ENCODE data around the gene SAP30L.

Gene SAP30L

GRCh38 chr5:154479160-154479943 is 33.6 kb downstream of the SAP30L start:
- Histone ChIP-seq H3K9ac (ENCODE audit: low read length) (peak overlapping the region; percentile 16), H3K4me1 (ENCODE audit: control insufficient read depth, insufficient read depth, low read length) (peaks cover 12% of the 10 kb centered on the region), H3K27me3 (ENCODE audit: control insufficient read depth, insufficient read depth, low read length) (peaks cover 43% of the 10 kb centered on the region), H3K36me3 (ENCODE audit: control insufficient read depth, insufficient read depth, low read length) (no peaks in the 10 kb centered on the region), H3K27ac (ENCODE audit: low read depth, low read length) (peak overlapping the region; percentile 96), H3K4me3 (ENCODE audit: low read length) (peak overlapping the region; percentile 63)

DNA sequence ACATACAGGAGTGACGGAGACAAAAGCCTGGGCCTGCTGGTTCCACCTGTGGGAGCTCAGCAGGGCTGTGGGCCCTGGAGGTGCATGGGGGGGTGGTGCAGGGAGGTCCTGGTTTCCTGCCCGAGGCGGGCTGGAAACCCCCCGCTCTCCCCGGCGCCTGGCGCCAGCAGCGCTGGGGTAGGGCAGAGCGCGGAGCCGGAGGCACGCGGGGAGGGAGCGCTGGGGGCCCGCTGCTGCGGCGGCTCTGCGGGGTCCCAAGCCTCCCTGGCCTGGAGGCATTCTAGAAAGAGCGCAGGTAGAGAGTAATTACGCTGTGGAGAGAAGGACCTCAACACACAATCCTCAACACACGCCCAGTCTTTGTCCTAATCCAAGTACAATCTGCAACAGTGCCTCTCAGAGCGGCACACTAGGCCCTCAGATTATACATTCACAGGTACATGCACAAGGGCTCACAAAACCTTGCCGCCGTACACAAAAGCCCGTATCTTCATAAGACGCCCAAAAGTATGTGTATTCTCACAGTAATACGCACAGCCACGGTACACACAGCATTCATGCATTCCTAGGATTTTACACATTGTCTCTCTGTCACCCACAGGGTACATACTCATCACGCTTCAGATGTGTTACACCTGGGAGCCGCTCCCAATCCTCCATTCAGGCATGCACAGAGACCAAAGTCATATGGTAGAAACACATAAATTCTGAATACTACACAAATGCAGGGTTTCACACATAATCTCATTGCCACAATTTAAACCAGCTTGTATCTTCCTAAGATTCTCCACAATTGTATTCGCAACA is 34.4 kb downstream of the SAP30L start:
- Histone ChIP-seq H3K4me3 (ENCODE audit: low read length) (peak overlapping the region; percentile 63), H3K27ac (ENCODE audit: low read depth, low read length) (peak overlapping the region; percentile 96), H3K4me1 (ENCODE audit: control insufficient read depth, insufficient read depth, low read length) (peaks cover 17% of the 10 kb centered on the region), H3K27me3 (ENCODE audit: control insufficient read depth, insufficient read depth, low read length) (peaks cover 42% of the 10 kb centered on the region), H3K9ac (ENCODE audit: low read length) (no peak overlapping the region), H3K36me3 (ENCODE audit: control insufficient read depth, insufficient read depth, low read length) (no peaks in the 10 kb centered on the region)

DNA sequence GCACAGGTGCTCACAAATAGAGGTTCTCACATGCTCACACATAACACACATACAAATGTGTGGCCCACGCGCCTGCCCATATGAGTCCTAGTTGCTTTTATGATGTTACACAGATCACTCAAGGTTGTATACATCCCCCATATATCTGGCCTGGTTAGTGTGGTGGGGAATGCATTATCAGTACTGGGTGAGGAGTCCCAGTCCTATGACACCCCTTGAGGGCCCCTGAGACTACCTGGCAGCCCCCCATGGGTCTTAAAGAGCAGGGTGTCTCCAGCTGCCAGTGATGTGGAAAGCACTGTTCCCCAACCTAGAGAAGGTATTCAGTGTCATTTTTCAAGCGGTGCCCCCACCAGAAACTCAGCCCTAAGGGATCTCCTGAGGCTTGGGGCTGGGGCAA is 35.0 kb downstream of the SAP30L start:
- Histone ChIP-seq H3K9ac (ENCODE audit: low read length) (no peak overlapping the region), H3K4me3 (ENCODE audit: low read length) (no peak overlapping the region), H3K27me3 (ENCODE audit: control insufficient read depth, insufficient read depth, low read length) (peaks cover 37% of the 10 kb centered on the region), H3K27ac (ENCODE audit: low read depth, low read length) (peak overlapping the region; percentile 96), H3K4me1 (ENCODE audit: control insufficient read depth, insufficient read depth, low read length) (peaks cover 24% of the 10 kb centered on the region), H3K36me3 (ENCODE audit: control insufficient read depth, insufficient read depth, low read length) (no peaks in the 10 kb centered on the region)

GRCh38 chr5:154481584-154482381 is 36.0 kb downstream of the SAP30L start:
- peak overlapping the region; percentile 96 for H3K27ac ChIP-seq (ENCODE audit: low read depth, low read length)
- no peaks in the 10 kb centered on the region for H3K36me3 ChIP-seq (ENCODE audit: control insufficient read depth, insufficient read depth, low read length)
- no peak overlapping the region for H3K9ac ChIP-seq (ENCODE audit: low read length)
- peaks cover 26% of the 10 kb centered on the region for H3K4me1 ChIP-seq (ENCODE audit: control insufficient read depth, insufficient read depth, low read length)
- H3K27me3 ChIP-seq (ENCODE audit: control insufficient read depth, insufficient read depth, low read length): peaks cover 33% of the 10 kb centered on the region
- no peak overlapping the region for H3K4me3 ChIP-seq (ENCODE audit: low read length)

DNA sequence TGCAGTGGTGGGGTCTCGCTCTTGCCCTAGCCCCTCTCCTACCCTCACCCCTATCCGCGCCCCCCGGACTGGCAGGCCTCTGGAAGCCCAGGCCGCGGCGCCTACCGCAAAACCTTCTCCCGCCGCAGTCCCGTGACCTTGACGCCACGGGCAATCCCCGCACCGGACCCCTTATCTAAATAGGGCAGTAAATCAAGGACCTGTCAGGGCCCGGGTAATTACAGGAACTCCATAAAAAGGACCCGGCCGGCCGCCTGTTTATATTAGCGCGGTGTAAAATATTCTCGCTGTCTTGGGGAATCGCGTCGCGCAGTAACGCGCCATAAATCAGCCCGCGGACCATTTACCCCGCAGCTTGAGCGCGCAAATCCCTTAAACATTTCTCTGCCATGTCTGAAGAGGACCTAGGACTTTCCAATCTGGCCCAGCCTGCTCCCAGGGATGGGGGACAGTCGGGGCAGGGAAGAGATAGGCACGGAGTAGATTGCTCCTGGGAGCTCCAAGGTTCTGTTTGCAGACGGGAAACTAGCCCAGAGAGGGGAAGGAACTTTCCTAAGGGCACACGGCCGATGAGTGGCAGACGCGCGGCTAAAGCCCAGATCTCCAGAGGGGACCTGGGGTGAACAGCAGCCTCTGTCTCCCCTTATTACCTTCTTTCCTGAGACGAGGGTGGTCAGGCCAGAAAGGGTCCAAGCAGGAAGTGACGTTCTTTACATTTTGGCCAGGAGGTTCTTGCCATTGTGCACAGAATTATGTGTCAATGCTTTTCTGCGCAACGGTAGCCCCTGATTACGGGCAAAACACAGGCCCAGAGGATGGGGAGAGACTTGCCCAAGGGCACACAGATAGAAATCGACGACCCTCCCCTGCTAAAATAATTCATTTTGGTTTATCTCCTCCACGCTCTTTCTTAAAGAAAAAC is 37.0 kb downstream of the SAP30L start:
- Histone ChIP-seq H3K27me3 (ENCODE audit: control insufficient read depth, insufficient read depth, low read length) (peaks cover 23% of the 10 kb centered on the region), H3K9ac (ENCODE audit: low read length) (no peak overlapping the region), H3K36me3 (ENCODE audit: control insufficient read depth, insufficient read depth, low read length) (no peaks in the 10 kb centered on the region), H3K27ac (ENCODE audit: low read depth, low read length) (peak overlapping the region; percentile 87), H3K4me1 (ENCODE audit: control insufficient read depth, insufficient read depth, low read length) (peaks cover 26% of the 10 kb centered on the region), H3K4me3 (ENCODE audit: low read length) (peak overlapping the region; percentile 38)

GRCh38 chr5:154483654-154484392 is 38.0 kb downstream of the SAP30L start:
- no peak overlapping the region for H3K9ac ChIP-seq (ENCODE audit: low read length)
- peak overlapping the region; percentile 78 for H3K27ac ChIP-seq (ENCODE audit: low read depth, low read length)
- no peak overlapping the region for H3K4me3 ChIP-seq (ENCODE audit: low read length)
- H3K36me3 ChIP-seq (ENCODE audit: control insufficient read depth, insufficient read depth, low read length): no peaks in the 10 kb centered on the region
- peaks cover 22% of the 10 kb centered on the region for H3K27me3 ChIP-seq (ENCODE audit: control insufficient read depth, insufficient read depth, low read length)
- peaks cover 26% of the 10 kb centered on the region for H3K4me1 ChIP-seq (ENCODE audit: control insufficient read depth, insufficient read depth, low read length)

GRCh38 chr5:154484393-154485095 is 38.7 kb downstream of the SAP30L start:
- H3K27me3 ChIP-seq (ENCODE audit: control insufficient read depth, insufficient read depth, low read length): peaks cover 22% of the 10 kb centered on the region
- H3K4me3 ChIP-seq (ENCODE audit: low read length): no peak overlapping the region
- peak overlapping the region; percentile 78 for H3K27ac ChIP-seq (ENCODE audit: low read depth, low read length)

GRCh38 chr5:154485096-154485491 is 39.3 kb downstream of the SAP30L start:
- Histone ChIP-seq H3K27me3 (ENCODE audit: control insufficient read depth, insufficient read depth, low read length) (peaks cover 17% of the 10 kb centered on the region), H3K36me3 (ENCODE audit: control insufficient read depth, insufficient read depth, low read length) (no peaks in the 10 kb centered on the region), H3K27ac (ENCODE audit: low read depth, low read length) (peak overlapping the region; percentile 12), H3K4me1 (ENCODE audit: control insufficient read depth, insufficient read depth, low read length) (peaks cover 22% of the 10 kb centered on the region), H3K4me3 (ENCODE audit: low read length) (no peak overlapping the region), H3K9ac (ENCODE audit: low read length) (no peak overlapping the region)

More at GRCh38 chr5:154484393-154485095, 38.7 kb downstream of the SAP30L start:
- Histone ChIP-seq H3K9ac (ENCODE audit: low read length) (no peak overlapping the region), H3K4me1 (ENCODE audit: control insufficient read depth, insufficient read depth, low read length) (peaks cover 26% of the 10 kb centered on the region), H3K36me3 (ENCODE audit: control insufficient read depth, insufficient read depth, low read length) (no peaks in the 10 kb centered on the region)

- H3K9ac ChIP-seq (ENCODE audit: low read length): no peak overlapping the region
- peaks cover 22% of the 10 kb centered on the region for H3K4me1 ChIP-seq (ENCODE audit: control insufficient read depth, insufficient read depth, low read length)
- H3K27me3 ChIP-seq (ENCODE audit: control insufficient read depth, insufficient read depth, low read length): peaks cover 14% of the 10 kb centered on the region
- H3K36me3 ChIP-seq (ENCODE audit: control insufficient read depth, insufficient read depth, low read length): no peaks in the 10 kb centered on the region
- H3K4me3 ChIP-seq (ENCODE audit: low read length): no peak overlapping the region
- H3K27ac ChIP-seq (ENCODE audit: low read depth, low read length): peak overlapping the region; percentile 50
These were observed 40.1 kb downstream of the SAP30L start for GRCh38 chr5:154485850-154486426.

DNA sequence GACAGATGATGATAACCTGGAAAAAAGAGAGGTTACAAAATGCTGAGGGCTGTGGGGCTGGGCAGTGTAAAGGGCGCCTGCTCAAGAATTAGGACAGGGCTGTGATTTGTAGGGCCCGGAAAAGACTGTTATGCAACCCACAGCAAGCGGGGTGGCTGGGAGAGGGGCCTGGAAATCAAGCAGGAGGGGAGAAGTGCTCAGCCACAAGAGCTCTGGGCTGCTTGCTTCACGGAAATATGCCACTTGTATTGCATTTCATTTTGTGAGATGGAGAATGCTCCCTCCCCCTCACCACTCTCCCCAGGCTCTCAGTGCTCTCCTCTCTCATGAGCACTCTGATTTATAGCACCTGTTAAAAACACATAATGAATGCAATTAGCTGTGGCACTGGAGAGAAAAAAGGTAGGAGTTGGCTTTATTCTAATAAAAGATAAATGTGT is 40.6 kb downstream of the SAP30L start:
- Histone ChIP-seq H3K9ac (ENCODE audit: low read length) (no peak overlapping the region), H3K4me1 (ENCODE audit: control insufficient read depth, insufficient read depth, low read length) (peaks cover 22% of the 10 kb centered on the region), H3K27me3 (ENCODE audit: control insufficient read depth, insufficient read depth, low read length) (peaks cover 14% of the 10 kb centered on the region), H3K4me3 (ENCODE audit: low read length) (no peak overlapping the region), H3K36me3 (ENCODE audit: control insufficient read depth, insufficient read depth, low read length) (no peaks in the 10 kb centered on the region), H3K27ac (ENCODE audit: low read depth, low read length) (peak overlapping the region; percentile 4)

Data from rectal smooth muscle tissue (tissue), 1 donor.